HEK293 (cell line): ENCODE results near the gene MACROH2A1.

Experiments
- CTCF ChIA-PET: fragments of 350-600 bp; formaldehyde crosslinking; extraction: SDS; loops from one replicate; lab custom pipeline; 2021; ENCODE audit warnings: antibody characterized with exemption; lab: Yijun Ruan, JAX
- POLR2A ChIA-PET: fragments of 300-600 bp; formaldehyde crosslinking; extraction: SDS; loops from one replicate; lab custom pipeline; 2020; ENCODE audit warnings: antibody characterized with exemption, inconsistent platforms; lab: Yijun Ruan, JAX
- H3K27ac ChIP-seq: fragments of 200-500 bp; sonication (Bioruptor generic); 2 replicates; pipeline ENCODE4 v1.5.1; 2014; ENCODE audit warnings: low read depth, low read length, control low read depth, inconsistent platforms; ENCODE audit errors: extremely low read depth
- H3K36me3 ChIP-seq, 2 experiments: fragments of 200-500 bp in 1 of 2; sonication (Bioruptor generic) in 1 of 2; 1 replicate in 1 of 2; 2 replicates in 1 of 2; pipeline ENCODE4 v1.5.1; 2014 to 2017; ENCODE audit warnings: inconsistent platforms in 2 of 2, low read length in 2 of 2; ENCODE audit not compliant: control insufficient read depth in 2 of 2, insufficient read depth in 1 of 2
- H3K4me1 ChIP-seq: fragments of 200-500 bp; sonication (Bioruptor generic); 2 replicates; pipeline ENCODE4 v1.5.1; 2014; ENCODE audit warnings: mild to moderate bottlenecking, low read length, inconsistent platforms; ENCODE audit not compliant: control insufficient read depth, insufficient read depth
- H3K4me3 ChIP-seq: 2 replicates; pipeline ENCODE4 v1.5.1; 2011; ENCODE audit warnings: low read depth, mild to moderate bottlenecking, control low read depth, low read length, moderate library complexity
- H3K9me3 ChIP-seq: fragments of 200-500 bp; sonication (Bioruptor generic); 2 replicates; pipeline ENCODE4 v1.5.1; 2014; ENCODE audit warnings: low read depth, low read length, inconsistent platforms; ENCODE audit not compliant: control insufficient read depth, insufficient read depth
- EGR2 ChIP-seq: fragments of 450-650 bp; formaldehyde crosslinking; IDR thresholded peaks from 2 replicates; pipeline ENCODE4 v1.5.1; 2016; ENCODE audit warnings: low read depth, missing biosample characterization, missing genetic modification characterization
- KLF1 ChIP-seq: fragments of 450-650 bp; formaldehyde crosslinking; IDR thresholded peaks from 2 replicates; pipeline ENCODE4 v1.5.1; 2016; ENCODE audit warnings: missing biosample characterization, missing genetic modification characterization
- ZBTB21 ChIP-seq: fragments of 450-650 bp; formaldehyde crosslinking; IDR thresholded peaks from 2 replicates; pipeline ENCODE4 v1.5.1; 2017; ENCODE audit warnings: missing biosample characterization, missing genetic modification characterization
- ZBTB44 ChIP-seq: fragments of 450-650 bp; IDR thresholded peaks from 2 replicates; pipeline ENCODE4 v1.5.1; 2018; ENCODE audit warnings: missing biosample characterization, mild to moderate bottlenecking, missing genetic modification characterization
- ZFHX2 ChIP-seq: fragments of 450-650 bp; formaldehyde crosslinking; conservative IDR thresholded peaks from 2 replicates; pipeline ENCODE4 v1.5.1; 2016; ENCODE audit warnings: missing biosample characterization, missing genetic modification characterization
- ZIC2 ChIP-seq: fragments of 450-650 bp; formaldehyde crosslinking; IDR thresholded peaks from 2 replicates; pipeline ENCODE4 v1.5.1; 2016; ENCODE audit warnings: missing biosample characterization, missing genetic modification characterization
- ZNF18 ChIP-seq: fragments of 450-650 bp; formaldehyde crosslinking; IDR thresholded peaks from 2 replicates; pipeline ENCODE4 v1.5.1; 2016; ENCODE audit warnings: missing biosample characterization, missing genetic modification characterization
- ZNF280C ChIP-seq: fragments of 450-650 bp; formaldehyde crosslinking; IDR thresholded peaks from 2 replicates; pipeline ENCODE4 v1.5.1; 2016; ENCODE audit warnings: missing biosample characterization, missing genetic modification characterization
- ZNF513 ChIP-seq: fragments of 450-650 bp; IDR thresholded peaks from 2 replicates; pipeline ENCODE4 v1.5.1; 2018; ENCODE audit warnings: missing biosample characterization, missing genetic modification characterization
- ZNF561 ChIP-seq: fragments of 450-650 bp; IDR thresholded peaks from 2 replicates; pipeline ENCODE4 v1.5.1; 2018; ENCODE audit warnings: missing biosample characterization, missing genetic modification characterization, borderline replicate concordance
- ZNF596 ChIP-seq: fragments of 450-650 bp; IDR thresholded peaks from 2 replicates; pipeline ENCODE4 v1.5.0; 2018; ENCODE audit warnings: missing biosample characterization, mild to moderate bottlenecking, missing genetic modification characterization, moderate library complexity
- ZNF600 ChIP-seq: fragments of 450-650 bp; formaldehyde crosslinking; IDR thresholded peaks from 2 replicates; pipeline ENCODE4 v1.5.1; 2016; ENCODE audit warnings: missing biosample characterization, missing genetic modification characterization
- ZNF623 ChIP-seq: fragments of 450-650 bp; formaldehyde crosslinking; IDR thresholded peaks from 2 replicates; pipeline ENCODE4 v1.5.1; 2016; ENCODE audit warnings: missing biosample characterization, missing genetic modification characterization
- ZNF654 ChIP-seq: fragments of 450-650 bp; formaldehyde crosslinking; IDR thresholded peaks from 2 replicates; pipeline ENCODE4 v1.5.1; 2016; ENCODE audit warnings: low read depth, missing biosample characterization, missing genetic modification characterization
- ZNF664 ChIP-seq: fragments of 450-650 bp; formaldehyde crosslinking; IDR thresholded peaks from 2 replicates; pipeline ENCODE4 v1.5.1; 2016; ENCODE audit warnings: missing biosample characterization, missing genetic modification characterization
- ZNF792 ChIP-seq: fragments of 450-650 bp; formaldehyde crosslinking; IDR thresholded peaks from 2 replicates; pipeline ENCODE4 v1.5.1; 2016; ENCODE audit warnings: missing biosample characterization, missing genetic modification characterization

The MACROH2A1 gene

GRCh38 chr5:135335031-135335828 lies 63.8 kb downstream of the MACROH2A1 start:
- Histone ChIP-seq H3K9me3 (no peaks in the 10 kb centered on the region), H3K27ac (no peak overlapping the region), H3K36me3 (peaks cover 6 to 88% of the 10 kb centered on the region in 2 experiments), H3K4me1 (no peaks in the 10 kb centered on the region), H3K4me3 (no peak overlapping the region)
- ChIA-PET CTCF (interaction anchor here (0.8 kb wide), 1 partner anchor 10 kb away, joined by 3 read pairs; no protein-coding TSS in a partner anchor), POLR2A (no interaction called here)
- TF ChIP-seq KLF1 (tag by site-specific recombination) = peak; percentile 46
- TF ChIP-seq ZNF792 = no peak
- TF ChIP-seq ZIC2 (tag by site-specific recombination) = peak; percentile 54
- TF ChIP-seq ZNF664 (tag by site-specific recombination) = no peak
- peak; percentile 40 for TF ChIP-seq ZFHX2 (tag by site-specific recombination)

- Histone ChIP-seq H3K27ac (no peak overlapping the region), H3K9me3 (no peaks in the 10 kb centered on the region), H3K36me3 (peaks cover 0 to 75% of the 10 kb centered on the region in 2 experiments; a peak in 1 of 3 replicates), H3K4me3 (no peak overlapping the region), H3K4me1 (no peaks in the 10 kb centered on the region)
- TF ChIP-seq ZNF600 (tag by site-specific recombination) (peak; percentile 38; the same call in 1 of the 2 replicates), ZNF18 (tag by site-specific recombination) (no peak), ZNF623 (tag by site-specific recombination) (peak; percentile 21; the same call in 1 of the 2 replicates), EGR2 (tag by site-specific recombination) (peak; percentile 47; the same call in 1 of the 2 replicates), ZNF280C (tag by site-specific recombination) (no peak), ZNF596 (tag by site-specific recombination) (no peak)
- POLR2A ChIA-PET = no interaction called here
- CTCF ChIA-PET = interaction anchor here (0.7 to 1.0 kb wide), 3 partner anchors 22 to 118 kb away, joined by 3 to 6 read pairs (median 4); partner anchors contain the start of gene TIFAB
These were observed 65.1 kb downstream of the MACROH2A1 start for GRCh38 chr5:135333732-135334515.

- H3K36me3 ChIP-seq = peaks cover 0 to 62% of the 10 kb centered on the region in 2 experiments; a peak in 1 of 3 replicates
- CTCF ChIA-PET = interaction anchor here (0.7 to 1.6 kb wide), 6 partner anchors 33 to 730 kb away, joined by 3 to 9 read pairs (median 4); no protein-coding TSS in a partner anchor
These were observed 66.4 kb downstream of the MACROH2A1 start for GRCh38 chr5:135332519-135333150.

More at GRCh38 chr5:135332519-135333150, 66.4 kb downstream of the MACROH2A1 start:
- H3K4me3 ChIP-seq = no peak overlapping the region
- TF ChIP-seq ZNF561 (tag by site-specific recombination) = peak; percentile 81; the same call in 1 of the 2 replicates
- no peak for TF ChIP-seq ZBTB21
- TF ChIP-seq ZNF654 (tag by site-specific recombination) = peak; percentile 78
- TF ChIP-seq ZNF513 (tag by site-specific recombination) = no peak
- 0 out of 2 replicates have a peak, but pooled peaks have one; percentile 49 for TF ChIP-seq ZBTB44
- TF ChIP-seq, all 188 proteins: peak for 3
- POLR2A ChIA-PET = no interaction called here
- Histone ChIP-seq H3K9me3 (no peaks in the 10 kb centered on the region), H3K4me1 (no peaks in the 10 kb centered on the region), H3K27ac (no peak overlapping the region)
